AG09319 (cell line): ENCODE data around the gene RCOR1.

Source experiments
- DNase-seq: peaks from one replicate; pipeline ENCODE4 v3.0.0-alpha.2; 2010; ENCODE audit warnings: low read depth; ENCODE audit errors: extremely low read depth
- TF ChIP-seq, protein P1 (sequence below): IDR thresholded peaks from 2 replicates; pipeline ENCODE4 v1.5.1; 2011; ENCODE audit warnings: low read depth, mild to moderate bottlenecking, inconsistent platforms, low read length, moderate library complexity

The RCOR1 gene

DNA sequence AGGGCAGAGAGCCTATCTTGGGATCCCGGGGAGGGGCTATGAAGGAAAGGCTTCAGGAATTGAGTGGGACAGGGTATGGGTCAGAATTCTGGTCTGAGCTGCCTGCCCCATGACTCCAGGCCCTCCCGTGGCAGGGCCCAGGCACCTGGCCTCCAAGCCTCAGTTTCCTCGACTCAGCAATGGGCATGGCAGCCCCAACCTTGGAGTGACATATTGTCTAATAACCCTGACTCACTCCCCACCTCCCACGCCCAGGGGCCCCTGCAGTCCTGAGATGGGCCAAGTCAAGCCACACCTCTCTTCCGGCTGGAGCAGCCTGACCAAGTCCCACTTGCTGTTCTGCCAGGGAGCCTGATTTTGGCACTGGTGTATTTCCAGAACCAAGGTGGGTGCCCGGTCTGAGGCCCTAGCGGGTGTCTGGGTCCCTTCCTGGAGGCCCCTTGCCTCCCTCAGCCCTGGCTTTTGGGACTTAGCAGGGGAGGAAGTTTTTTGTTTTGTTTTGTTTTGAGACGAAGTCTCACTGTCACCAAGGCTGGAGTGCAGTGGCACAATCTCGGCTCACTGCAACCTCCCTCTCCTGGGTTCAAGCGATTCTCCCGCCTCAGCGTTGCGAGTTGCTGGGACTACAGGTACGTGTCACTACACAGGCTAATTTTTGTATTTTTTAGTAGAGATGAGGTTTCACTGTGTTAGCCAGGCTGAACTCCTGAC is 40.3 kb upstream of the RCOR1 start:
- TF ChIP-seq, protein P1, sequence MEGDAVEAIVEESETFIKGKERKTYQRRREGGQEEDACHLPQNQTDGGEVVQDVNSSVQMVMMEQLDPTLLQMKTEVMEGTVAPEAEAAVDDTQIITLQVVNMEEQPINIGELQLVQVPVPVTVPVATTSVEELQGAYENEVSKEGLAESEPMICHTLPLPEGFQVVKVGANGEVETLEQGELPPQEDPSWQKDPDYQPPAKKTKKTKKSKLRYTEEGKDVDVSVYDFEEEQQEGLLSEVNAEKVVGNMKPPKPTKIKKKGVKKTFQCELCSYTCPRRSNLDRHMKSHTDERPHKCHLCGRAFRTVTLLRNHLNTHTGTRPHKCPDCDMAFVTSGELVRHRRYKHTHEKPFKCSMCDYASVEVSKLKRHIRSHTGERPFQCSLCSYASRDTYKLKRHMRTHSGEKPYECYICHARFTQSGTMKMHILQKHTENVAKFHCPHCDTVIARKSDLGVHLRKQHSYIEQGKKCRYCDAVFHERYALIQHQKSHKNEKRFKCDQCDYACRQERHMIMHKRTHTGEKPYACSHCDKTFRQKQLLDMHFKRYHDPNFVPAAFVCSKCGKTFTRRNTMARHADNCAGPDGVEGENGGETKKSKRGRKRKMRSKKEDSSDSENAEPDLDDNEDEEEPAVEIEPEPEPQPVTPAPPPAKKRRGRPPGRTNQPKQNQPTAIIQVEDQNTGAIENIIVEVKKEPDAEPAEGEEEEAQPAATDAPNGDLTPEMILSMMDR: no peak
- DNase-seq: no peak

DNA sequence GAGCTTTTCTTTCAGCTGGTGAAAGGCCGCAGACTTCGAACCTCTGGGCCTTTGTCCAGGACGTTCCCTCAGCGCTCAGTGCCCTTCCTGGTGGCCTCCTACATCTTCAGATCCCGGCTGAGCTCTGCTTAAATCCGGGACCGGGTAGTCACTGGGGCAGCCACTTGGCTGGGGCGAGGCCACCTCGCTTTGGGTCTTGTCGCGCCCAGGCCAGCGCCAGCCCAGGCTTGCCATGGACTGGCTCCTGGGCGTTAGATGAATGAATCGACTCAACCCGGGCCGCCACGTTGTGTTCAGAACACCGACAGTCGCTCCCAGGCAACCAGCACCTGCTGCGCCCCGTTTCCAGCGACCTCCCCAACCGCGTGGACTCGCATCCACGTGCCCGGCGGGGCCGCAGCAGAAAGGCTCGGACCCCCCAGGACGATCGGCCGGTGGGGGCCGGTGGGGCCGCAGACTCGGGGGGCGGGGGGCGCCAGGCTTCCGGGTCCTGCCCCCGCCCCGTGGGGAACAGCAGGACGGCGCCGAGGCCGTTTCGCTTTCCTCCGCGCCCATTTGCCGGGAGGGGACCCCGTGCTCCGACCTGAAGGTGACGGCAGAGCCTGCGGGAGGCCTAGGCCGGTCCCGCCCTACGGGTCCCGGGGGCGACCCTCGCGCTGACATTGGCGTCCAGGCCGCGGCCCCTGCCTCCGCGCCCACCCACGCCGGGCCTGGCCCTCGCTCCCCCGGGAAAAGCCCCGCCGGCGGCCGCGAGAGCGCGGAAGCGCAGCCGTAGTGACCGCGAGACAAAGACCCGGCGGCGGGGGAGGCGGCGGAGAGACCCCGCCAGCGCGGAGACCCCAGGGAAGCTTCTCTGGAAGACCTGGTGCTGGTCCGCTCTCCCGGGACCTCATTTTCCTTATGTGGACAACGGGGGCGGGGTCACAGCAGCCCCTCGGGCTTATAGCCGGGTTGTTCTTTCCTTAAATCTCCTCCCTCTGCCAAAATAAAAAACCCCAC is 37.3 kb upstream of the RCOR1 start:
- TF ChIP-seq, protein P1: no peak
- DNase-seq: no peak

DNA sequence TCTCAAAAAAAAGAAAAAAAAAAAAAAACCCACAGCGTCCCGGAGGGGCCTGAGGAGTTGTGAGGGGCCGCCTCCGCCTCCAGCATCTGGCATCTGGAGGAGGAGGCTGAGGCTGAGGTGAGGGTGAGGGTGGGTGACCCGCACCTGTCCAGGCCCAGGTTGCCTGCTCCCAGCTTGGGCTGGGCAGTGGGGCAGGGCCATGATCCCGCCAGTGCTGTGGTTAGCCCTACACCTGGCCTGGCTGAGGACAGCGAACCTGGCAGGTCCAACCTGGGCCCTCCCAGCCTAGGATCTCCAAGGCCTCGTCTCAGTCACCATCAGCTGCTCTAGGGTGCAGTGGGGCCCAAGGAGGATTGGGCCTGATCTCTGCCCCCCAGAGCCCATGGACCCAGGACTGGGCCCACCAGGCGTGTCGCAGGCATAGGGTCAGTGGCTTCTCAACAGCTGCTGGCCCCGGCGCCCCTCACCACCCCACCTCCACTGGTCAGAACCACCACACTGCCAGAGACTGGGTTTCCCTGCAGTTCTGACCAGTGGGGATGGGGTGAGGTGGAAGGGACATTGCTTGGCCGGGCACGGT is 36.3 kb upstream of the RCOR1 start:
- TF ChIP-seq, protein P1: no peak
- DNase-seq: no peak

DNA sequence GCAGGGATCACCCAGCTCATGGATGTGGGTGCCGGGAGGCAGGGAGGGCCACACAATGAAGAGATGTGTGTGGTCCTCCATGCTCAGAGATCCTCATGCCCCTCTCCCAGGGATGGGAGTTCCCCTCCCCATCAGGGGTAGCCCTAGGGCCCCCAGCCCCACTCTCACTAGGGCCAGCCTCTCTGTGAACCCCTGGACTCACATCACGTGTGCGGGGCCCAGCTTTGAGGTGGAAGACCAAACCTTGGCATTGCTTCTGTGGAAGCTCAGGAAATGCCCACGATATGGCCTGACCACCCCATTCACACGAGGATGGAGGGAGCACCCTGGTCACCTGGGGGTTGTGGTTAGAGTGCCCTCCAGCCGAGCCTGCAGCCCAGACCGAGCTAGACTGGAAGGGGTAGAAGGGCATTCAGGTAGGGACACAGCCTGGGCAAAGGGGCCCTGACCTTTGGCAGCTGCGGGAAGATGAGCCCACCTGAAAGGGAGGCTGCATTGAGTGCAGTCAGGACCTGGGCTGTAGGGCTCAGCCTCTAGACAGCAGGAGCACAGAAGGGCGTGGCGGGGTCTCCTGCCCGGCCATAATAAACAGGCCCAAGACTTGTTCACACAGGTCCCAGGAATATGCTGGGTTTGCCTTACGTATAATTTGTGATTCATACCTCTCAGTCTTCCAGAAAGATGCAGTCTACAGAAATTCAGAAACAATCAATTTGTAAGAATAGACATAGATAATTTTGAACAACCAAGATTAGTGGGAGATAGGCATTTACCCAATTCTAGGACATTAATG is 34.8 kb upstream of the RCOR1 start:
- DNase-seq: no peak
- TF ChIP-seq, protein P1: no peak

DNA sequence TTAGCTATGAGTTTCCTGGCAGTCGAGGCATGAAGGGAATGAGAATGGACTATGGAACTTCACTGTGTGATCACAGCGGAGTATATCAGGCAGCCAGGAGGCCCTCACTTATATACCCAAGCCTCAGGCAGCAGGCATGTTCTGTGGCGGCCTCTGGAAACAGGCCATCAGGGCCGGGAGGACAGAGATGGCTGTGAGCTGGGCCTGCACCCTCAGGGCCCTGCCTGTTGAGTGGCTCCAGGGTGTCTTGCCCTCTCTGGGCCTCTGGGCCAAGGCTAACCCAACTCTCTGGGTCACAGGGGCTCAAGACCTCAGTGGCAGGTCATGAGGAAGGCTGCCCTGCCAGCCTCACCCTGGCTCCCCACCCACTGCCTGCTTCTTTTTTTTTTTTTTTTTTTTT is 33.9 kb upstream of the RCOR1 start:
- TF ChIP-seq, protein P1: no peak
- no peak for DNase-seq

DNA sequence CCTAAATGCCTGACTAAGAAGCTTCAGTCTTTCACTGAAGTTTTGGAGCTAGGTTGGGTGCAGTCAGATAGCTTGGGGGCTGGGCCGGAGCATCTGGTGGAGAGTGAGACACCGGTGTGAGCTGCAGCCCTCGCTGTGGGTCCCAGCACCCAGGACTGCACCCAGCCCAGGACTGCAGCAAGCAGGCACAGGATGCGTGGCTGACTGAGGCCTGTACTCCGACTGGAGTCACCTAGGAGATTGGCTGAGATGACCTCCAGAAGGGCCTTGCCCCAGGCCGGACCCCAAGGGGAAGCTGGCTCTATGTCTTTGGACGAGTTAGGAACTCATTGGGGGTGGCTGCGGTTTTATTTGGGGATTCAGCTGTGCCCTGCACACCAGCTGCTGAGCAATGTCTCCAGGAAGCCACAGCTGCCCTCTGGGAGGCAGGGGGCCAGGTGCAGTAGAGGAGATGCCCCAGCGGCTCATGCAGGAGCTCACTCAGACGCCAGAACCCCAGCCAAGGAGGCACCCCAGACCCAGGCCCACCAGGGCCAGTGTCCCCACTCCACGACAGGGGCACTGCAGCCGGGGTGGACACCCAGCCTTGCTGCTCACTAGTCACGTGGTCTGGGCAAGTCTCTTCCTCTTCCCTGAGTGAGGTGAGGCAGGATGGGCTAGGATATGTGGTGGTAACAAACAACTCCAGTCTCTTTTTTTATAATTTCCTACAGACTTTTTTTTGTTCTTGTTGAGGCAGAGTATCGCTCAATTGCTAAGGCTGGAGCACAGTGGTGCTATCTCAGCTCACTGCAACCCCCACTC is 31.8 kb upstream of the RCOR1 start:
- no peak for DNase-seq
- TF ChIP-seq, protein P1: no peak
